ENCODE data around the gene ORM1.

GRCh38 chr9:114304416-114305188, 18.3 kb upstream of the ORM1 start:
- TF ChIP-seq POLR2A (IDR thresholded peaks at IDR 0.05) (no peak), CTCF (IDR thresholded peaks at IDR 0.05) (no peak), POLR2AphosphoS5 (IDR thresholded peaks at IDR 0.05) (no peak)
